Ammon's horn (tissue), 1 donor: Measurements from ENCODE around the gene FOXK2.

Source experiments
- DNase-seq: peaks from one replicate; pipeline ENCODE4 v3.0.0-alpha.2; 2016; ENCODE audit warnings: low spot score

Gene FOXK2

DNA sequence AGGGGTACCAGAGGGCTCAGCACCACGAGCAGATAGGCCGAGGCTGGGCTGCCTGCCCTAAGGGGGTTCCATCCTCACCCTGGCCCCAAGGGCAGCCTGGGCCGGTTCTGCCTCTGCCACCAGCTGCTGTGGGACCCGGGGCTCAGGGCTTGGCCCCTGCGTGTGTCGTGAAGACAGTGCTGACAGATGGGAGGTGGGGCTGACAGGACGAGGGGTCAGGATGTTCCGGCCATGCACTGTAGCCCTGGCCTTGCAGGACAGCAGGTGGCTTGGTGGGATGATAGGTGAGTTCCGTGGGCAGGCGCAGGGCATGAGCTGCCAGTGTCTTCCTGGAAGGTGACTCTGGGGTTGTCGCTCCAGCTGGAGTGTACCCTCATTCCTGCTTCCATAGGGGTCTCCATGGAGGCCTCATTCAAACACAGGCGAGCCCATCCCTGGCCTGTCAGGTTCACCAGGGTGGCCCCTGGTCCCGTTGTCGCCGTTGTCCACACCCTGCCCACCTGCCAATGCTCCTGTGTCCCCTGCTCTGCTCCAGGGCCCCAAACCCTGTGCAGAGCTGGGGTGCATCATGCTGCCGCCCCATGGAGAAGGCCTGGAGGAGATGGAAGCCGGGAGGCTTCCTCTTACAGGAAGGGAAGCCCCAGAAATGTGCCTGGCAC is 71.5 kb downstream of the FOXK2 start:
- DNase-seq = no peak

DNA sequence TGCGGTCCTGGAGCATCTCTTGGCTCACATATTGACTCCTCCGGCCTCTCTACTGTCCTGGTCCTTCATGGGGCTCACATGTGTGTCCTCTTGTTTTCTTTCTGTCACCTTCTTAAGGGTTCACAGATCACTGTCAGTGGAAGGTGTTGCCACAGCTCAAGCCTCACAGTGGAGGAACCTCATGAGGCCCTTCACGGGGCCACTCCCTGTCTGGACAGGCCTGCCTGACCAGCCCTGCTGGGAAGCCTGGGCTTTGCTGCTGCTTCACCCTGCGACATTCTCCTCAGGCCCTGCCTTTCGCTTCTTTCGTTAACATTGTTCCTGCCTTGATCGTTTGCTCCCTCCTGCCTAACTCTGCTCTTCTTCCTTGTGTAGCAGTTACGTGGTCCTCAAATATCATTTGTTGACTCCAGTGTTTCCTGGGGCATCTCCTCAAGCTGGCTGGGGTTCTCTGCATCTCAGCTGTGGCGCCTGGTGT is 72.8 kb downstream of the FOXK2 start:
- DNase-seq = no peak

DNA sequence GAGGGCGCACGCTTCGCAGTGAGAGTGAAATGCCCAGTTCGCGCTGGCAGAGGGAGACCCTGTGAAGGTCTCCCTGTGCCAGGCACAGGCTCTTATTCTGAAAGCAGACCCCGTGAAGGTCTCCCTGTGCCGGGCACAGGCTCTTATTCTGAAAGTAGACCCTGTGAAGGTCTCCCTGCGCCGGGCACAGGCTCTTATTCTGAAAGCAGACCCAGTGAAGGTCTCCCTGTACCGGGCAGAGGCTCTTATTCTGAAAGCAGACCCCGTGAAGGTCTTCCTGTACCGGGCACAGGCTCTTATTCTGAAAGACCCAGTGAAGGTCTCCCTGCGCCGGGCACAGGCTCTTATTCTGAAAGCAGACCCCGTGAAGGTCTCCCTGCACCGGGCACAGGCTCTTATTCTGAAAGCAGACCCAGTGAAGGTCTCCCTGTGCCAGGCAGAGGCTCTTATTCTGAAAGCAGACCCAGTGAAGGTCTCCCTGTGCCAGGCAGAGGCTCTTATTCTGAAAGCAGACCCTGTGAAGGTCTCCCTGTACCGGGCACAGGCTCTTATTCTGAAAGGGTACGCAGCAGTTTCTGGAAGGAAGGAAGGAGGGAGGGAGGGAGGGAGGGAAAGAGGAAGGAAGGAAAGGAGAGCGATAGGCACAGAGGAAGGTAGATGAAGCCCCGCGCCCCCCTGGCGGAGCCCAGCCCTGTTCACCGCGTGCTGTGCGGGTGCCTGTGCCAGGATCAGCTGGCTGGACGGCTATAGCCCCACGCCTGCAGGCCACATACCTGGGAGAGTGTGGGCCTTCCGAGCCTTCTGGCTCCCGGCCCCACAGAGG is 73.4 kb downstream of the FOXK2 start:
- DNase-seq = peak; percentile 83

DNA sequence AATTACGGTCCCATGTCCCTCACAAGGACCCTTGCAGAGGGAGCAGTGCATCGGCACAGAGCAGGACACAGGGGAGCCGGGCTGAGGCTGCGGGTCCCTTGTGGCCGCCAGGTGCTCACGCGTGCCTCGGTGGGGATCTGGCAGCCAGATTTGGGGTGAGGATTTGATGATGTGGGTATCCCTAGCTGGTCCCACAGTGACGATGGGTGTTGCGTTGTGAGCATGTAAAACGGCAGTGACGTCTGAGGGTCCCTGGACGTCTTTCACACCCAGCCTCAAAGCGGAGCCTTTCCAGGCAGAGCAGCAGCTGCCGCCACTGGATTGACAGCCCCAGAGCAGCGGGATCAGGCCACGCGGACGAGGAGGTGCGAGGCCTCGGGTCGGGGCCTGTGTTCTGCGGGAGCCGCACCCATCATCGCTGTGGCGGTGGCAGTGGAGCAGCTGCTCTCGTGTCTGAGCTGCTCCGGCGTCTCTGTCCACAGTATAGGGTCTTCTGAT is 74.1 kb downstream of the FOXK2 start:
- no peak for DNase-seq

DNA sequence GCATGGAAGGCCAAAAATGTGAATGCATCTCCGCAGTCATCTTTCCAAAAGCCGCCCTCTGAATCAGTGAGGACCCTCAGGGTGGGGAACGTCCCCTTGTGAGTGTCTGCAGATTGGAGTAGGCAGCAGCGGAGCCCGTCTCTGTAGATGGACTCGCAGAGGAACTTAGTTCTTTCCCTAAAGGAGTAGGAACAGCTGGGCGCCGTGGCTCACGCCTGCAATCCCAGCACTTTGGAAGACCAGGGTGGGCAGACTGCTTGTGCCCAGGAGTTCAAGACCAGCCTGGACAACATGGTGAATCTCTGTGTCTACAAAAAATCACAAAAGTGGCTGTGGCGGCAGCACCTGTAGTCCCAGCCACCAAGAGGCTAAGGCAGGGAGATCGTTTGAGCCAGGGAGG is 75.0 kb downstream of the FOXK2 start:
- no peak for DNase-seq

DNA sequence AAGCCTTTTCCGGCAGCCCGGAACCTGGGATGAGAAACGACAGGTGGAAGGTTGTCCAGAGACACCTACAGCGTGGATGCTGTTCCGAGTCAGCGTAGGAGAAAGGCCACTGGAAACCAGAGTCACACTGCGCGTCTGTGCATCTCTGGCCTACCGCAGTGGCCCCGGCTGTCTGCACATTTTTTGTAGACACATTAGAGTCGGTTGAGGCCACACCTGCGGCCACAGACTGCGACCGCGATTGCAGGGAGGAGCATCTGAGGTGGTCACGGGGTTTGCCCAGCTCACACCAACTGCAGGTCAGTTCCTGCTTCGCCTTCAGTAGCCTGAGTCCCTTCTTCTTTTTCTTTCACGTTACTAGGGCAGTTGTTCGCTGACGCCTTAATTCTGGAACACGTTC is 76.4 kb downstream of the FOXK2 start:
- no peak for DNase-seq

DNA sequence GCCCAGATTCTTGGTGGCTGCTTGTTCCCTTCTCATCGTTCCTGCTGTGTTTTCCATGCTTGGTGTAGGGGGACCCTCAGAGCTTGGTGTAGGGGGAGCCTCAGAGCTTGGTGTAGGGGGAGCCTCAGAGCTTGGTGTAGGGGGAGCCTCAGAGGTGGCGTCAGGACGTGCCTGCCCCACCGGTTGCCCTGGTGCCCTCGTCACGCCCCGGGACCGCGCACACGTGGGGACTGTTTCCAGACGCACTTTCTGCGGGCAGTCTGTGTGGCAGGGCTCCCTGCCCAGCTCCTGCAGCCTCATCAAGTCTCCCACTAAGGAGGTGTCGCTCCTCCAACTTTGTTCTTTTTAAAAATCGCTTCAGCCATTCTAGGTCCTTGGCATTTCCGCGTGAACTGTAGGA is 76.8 kb downstream of the FOXK2 start:
- no peak for DNase-seq

DNA sequence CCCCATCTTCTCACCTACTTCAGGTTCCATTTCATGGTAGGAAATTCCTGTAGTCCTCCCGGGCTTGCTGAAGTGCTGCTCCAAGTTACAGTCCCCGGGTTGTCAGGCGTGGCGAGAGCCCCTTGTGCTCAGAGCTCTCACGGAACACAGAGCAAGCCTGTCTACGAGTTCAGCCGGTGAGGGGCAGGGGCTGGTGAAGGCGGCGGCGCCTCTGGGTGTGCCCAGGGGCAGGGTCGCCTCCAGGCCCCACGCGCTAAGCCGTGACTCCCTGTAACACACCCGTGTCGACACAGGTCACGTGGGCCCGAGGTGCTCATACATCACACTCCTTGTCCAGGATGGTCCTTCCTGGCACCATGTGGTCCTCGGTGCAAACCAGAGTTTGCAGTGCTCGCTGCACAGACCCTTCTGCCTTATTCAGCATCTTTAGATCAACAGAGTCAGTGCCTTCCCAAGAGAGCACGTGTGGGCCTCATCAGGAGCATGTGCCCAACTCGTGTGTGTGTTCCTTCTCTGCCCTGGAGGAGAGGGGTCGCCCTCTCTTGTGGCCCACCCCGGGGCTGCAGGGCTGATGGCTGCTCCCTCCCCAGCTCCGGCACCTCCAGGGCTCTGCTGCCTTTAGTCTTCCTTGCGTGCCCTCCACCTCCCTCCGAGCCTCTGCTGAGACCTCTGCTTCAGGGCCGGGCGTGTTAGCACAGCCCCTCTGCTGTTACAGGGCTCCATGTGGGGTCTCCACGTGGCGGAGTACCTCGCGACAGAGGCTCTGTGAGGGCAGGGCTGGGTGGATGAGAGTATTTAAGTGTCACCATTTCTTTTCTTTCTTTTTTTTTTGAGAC is 77.5 kb downstream of the FOXK2 start:
- no peak for DNase-seq

DNA sequence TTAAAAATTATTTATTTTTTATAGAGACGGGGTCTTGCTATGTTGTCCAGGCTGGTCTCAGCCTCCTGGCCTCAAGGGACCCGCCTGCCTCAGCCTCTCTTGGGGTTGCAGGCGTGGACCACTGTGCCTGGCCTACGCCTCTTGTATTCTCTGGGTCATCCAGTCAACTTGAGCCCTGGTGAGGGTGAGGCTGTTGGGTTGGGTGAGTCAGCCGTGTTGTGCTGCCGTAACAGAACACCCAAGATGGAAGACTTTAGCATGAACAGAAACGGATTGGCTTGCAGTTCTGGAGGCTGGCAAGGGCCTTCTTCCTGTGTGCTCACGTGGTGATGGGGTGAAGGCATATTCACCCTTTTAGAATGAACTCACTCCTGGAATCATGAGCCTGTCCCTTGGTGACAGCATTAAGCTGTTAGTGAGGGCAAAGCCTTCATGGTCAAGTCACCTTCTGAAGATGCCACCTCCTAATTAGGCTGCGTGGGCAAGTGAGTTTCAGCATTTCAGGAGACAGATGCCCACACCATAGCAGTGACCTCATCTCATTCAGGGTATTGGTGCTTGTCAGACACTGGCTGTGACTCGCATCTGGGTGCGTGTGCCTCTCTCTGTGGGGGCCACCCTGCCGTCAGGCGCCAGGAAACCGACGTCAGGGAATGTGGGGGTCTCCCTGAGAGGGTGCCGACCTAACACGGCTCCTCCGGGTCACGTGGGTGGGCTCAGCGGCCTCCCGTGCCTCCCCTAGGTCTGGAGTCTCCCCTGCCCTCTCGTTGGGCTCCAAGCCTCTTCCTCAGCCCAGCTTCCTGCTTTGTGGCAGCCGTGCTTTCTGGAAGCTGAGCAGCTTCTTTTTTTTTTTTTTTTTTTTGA is 79.0 kb downstream of the FOXK2 start:
- DNase-seq = no peak

DNA sequence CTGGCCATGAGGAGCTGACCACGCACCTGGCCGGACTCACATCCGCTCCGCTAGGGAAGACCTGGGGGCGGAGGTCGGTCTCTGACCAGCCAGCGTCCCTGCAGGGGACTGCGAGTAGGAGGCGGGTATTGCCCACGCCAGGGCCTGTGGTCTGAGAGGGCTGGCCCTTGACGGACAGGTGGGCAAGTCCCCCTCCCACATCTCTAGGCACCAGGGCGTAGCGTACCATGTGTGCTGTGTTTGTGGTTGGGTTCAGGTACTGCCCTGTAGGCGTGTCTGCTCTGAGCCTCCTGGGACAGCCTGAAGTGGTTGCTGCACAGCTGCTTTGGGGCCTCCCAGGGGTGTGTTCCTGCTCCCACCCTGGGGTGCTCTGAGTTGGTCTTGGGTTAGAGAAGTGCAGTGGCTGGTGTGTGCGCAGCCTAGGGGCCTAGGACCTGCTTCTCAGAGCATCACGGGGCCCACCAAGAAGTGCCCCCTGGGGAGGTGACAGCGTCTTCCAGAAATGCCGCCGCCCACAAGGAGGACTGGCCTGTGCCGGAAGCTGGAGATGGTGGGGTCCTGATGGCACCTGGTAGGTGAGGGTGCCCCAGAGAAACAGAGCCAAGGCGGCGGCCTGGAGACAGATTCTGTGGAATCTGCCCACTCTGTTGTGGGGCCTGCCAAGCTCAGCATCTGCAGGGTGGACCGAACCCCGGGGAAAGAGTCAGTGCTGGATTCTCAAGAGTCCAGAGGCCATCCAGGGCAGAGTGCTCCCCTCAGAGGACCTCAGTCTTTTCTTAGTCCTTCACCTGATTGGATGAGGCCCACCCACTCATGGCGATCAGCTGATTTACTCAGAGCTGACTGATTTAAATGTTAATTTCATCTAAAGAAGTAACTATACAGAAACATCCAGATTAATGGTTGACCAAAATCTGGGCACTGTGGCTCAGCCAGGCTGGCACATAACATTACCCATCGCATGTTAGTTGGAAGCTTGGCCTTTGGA is 80.4 kb downstream of the FOXK2 start:
- DNase-seq = no peak

DNA sequence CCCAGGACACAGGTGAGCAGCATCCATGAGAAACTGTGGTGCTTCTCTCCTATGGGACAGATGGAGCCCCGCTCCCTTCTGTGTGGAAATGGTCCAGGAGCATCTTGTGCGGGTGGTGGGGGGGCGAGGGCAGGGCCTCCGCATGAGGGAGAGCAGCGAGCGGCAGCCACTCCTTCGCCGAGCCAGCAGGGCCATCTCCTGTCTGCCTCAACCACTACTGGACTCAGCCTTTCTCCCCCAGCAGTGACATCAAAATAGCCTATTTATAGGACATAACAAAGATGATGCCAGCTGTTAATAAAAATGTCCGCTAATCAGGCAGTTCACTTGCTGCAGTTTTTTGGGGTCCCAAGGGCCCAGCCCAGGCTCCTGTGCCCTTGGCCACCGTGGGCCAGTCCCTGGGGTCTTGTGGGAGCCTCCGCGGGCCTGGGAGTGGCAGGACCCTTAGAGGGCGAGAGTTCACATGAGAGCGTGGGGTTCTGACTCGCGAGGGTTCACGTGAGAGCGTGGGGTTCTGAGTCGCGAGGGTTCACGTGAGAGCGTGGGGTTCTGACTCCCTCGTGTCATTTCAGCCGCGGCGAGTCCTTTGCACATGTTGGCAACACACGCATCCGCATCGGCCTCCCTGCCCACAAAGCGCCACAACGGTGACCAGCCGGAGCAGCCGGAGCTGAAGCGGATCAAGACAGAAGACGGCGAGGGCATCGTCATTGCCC is 81.4 kb downstream of the FOXK2 start:
- no peak for DNase-seq

DNA sequence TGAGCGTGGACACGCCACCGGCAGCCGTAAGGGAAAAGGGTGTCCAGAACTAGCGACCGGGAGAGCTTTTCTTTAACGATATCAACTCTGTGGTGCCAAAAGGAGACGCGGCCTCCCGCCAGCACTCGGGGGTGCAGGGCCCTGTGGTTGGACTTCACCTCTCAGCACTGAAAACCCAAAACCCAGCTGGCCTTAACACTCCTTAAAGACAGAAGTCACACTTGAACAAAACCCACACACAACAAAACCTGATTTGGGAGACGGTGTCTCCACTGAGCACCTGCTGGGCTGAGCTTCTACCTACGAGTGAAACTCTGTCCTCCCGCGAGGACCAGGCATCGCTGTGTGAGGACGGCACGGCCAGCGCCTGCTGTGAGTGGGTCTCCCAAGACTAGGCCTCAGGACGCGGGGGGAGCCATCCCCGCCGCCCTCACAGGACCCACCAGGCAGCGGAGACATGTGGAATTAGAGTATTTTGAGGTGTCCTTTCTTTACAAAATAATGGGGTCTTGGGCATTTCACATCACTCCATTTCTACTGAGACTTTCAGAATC is 82.0 kb downstream of the FOXK2 start:
- no peak for DNase-seq

DNA sequence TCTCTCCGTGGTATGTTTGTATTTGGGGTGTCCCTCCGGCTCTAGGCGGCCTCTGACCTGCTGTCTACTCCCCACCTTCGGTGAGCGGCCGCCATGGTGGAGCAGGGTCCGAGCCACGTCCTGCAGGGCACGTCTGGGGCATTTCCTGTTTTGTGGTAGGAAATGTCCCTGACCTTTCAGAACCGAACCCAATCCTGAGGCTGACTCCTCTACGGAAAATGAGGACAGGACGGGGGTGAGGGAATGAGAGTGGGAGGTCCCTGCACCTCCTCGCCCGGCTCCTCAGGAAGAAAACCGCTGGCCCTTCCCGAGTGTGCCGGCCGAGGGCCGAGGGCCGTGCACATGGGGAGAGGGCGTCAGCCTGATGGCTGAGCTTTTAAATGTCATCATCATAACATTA is 83.0 kb downstream of the FOXK2 start:
- DNase-seq = no peak

DNA sequence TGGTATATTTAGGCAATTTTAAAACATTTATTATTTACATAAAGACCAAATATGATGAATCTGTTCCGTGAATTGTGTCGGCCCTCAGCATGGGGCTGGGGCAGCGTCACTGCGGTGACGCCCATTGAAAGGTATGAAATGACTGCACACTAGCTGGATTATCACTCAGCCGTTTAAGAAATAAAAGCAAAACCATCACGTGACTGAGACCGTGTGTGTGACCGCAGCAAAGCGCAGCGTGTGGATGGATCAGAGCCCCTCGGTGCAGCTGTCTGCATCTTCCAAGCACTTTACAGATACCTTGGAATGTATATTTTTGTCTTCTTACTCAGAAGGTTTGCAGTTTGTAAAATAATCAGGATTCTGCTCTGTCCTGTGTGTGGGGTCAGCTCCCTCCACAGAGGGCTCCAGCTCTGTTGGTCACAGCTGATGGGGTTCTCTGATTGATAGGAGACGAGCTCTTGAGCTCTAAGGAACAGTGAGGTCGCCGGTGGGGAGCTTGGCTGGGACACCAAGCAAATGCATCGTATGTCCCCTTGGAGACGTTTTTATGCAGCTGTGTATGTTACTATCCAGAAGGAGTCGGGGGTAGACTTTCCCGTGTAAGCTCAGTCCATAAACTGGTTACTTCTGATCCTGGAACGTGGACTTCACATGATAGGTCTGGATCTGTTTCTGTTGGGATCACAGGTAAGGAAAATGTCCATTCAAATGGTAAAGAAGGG is 83.6 kb downstream of the FOXK2 start:
- DNase-seq = no peak

DNA sequence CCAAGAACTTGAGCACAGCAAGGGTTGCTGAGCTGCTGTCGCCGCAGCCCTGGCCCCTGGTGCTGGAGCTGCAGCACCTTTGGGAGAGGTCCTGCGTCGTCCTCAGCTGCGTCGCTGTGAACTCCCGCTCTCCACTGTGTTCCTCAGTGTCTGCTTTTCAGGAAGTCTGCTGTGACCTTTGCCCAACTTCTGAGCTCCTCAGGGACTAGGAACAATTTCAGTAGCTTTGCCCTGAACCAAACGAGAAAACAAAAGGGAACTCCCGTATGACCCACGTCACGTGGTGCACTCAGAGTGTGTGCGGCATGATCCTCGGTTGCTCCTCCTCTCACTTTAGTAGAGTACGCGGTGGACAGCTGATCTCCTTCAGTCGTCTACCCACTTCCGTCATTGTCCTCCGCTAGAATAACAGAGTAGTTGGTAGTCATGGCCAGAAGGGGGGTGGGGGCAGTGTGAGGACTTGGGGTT is 84.5 kb downstream of the FOXK2 start:
- DNase-seq = peak; percentile 81

DNA sequence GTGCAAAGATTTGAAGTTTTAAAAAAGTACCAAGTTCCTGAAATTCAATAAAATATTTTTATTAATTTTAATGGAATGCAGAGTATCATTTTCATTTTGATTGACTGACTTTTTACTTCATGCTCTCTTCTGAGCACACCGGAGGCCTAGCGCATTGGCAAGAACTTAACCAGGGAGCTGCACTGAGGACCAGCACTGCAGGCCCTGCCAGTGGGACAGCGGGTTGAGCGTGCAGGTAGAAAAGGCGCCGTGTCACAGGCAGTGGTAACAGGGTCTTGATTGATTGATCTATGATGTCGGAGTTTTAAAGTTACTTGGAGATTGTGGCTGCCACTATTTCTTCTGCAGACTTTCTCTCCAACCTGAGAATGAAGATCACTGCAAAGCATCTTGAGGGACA is 85.0 kb downstream of the FOXK2 start:
- DNase-seq = no peak

DNA sequence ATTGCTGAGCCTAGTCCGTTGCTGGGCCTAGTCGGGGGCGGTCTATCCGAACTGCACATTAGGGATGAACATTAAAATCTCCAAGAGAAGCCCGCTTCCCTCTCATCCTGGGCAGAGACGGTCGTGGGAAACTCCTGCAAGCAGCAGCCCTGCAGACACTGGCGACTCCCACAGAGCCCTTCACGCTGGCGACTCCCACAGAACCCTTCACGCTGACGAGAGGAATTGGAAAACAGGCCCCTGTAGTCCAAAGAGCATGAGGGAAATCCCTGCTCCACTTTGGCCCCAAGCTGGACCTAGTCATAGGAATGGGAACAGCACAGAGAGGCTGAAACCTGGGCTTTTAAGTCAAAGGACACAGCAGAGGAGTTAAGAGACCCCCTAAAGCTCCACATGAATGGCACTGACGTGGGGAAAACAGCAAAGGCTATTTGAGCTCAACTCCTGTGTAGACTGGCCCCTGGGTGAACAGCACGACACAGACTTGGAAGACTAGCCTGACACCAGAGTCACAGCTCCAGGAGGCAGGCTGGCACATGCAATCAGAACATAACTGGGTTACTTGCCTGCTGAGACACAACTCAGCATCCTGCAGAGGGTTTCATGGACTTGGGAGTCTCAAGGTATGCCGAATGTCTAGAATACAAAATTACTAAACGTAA is 86.5 kb downstream of the FOXK2 start:
- DNase-seq = no peak

DNA sequence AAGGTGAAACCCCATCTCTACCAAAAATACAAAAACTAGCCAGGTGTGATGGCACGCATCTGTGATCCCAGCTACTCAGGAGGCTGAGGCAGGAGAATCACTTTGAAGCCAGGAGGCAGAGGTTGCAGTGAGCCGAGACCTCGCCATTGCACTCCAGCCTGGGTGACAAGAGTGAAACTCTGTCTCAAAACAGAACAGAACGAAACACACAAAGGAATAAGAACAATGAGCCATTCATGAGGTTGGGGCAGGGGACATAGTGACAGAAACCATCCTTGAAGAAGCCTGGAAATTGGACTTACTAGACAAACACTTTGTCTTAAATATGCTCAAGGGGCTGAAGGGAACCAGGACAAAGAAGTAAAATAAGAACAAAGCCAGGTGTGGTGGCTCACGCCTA is 89.3 kb downstream of the FOXK2 start:
- DNase-seq = peak; percentile 41
